MM.1S (cell line): Measurements from ENCODE around the gene USP32.
"Not testable (repeated sequence)": the region's sequence is repeated elsewhere in the genome, so short reads cannot be mapped to it uniquely, and the experiment has no call there.

Experiments
- CTCF ChIP-seq: fragments of 300-600 bp; sonication (generic); IDR thresholded peaks from 2 replicates; pipeline ENCODE4 v1.5.1; 2016; ENCODE audit warnings: antibody characterized with exemption, low read length, mixed read lengths
- EZH2 ChIP-seq: fragments of 300-600 bp; sonication (generic); optimal IDR thresholded peaks from 2 replicates; pipeline ENCODE3; 2017; ENCODE audit warnings: low read depth, mild to moderate bottlenecking, antibody characterized with exemption, low read length, mixed read lengths
- EZH2phosphoT487 ChIP-seq: fragments of 300-600 bp; sonication (generic); IDR thresholded peaks from 2 replicates; pipeline ENCODE4 v1.6.1; 2018; ENCODE audit warnings: antibody characterized with exemption, low read length

- not testable (repeated sequence) for TF ChIP-seq CTCF, EZH2phosphoT487, EZH2
These were observed 183.6 kb downstream of the USP32 start for GRCh38 chr17:60208302-60208701.
